ENCODE data around the gene RFNG.

Gene RFNG, protein sequence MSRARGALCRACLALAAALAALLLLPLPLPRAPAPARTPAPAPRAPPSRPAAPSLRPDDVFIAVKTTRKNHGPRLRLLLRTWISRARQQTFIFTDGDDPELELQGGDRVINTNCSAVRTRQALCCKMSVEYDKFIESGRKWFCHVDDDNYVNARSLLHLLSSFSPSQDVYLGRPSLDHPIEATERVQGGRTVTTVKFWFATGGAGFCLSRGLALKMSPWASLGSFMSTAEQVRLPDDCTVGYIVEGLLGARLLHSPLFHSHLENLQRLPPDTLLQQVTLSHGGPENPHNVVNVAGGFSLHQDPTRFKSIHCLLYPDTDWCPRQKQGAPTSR

DNA sequence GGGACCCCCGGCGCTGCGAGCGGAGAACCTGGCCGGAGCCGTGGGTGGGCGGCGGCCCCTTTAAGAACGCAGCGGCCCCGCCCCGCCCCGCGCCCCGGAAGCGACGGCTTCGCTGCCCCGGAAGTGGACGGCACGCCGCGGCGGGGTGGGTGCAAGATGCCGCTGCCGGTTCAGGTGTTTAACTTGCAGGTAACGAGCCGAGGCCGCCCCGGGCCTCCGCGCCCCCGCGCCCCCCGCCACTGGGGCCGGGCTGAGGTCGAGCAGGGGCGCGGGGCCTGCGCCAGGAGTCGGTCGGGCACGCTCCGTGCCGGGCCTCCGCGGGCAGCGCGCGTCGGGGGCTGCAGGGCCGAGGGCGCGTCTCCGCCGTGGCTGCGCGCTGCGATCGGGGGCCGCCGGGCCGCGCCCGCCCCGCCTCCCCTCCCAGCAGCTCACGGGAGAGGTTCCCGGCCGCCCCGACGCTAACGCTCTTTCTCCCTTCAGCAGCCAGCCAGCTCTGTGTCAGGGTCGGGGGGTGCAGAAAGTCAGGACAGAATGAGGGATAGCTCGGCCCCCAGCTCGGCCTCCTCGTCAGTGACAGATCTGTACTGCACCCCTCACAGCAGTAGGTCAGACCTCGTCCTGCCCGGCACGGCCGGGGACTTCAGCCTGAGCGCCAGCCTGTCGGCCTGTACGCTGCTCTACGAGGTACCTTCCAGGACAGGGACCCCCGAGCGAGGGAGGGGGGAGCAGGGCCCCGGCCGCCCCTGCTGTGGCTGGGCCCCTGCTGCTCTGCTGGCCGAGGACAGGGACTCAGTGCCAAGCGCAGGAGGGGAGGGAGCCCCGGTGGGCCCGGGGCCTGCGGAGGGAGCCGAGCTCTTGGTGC, at the start of gene RFNG, which contains the start of gene GPS1:
Gene RFNG (minus strand): TSS at position 36 of the 862 bp plus-strand sequence. CDS start 45 bp downstream, outside the sequence.
Gene GPS1 (plus strand): TSS at position 123 of the 862 bp plus-strand sequence. CDS start 34 bp downstream, at position 157.
- DNase-seq (ENCODE audit: low read depth) = no peak

DNA sequence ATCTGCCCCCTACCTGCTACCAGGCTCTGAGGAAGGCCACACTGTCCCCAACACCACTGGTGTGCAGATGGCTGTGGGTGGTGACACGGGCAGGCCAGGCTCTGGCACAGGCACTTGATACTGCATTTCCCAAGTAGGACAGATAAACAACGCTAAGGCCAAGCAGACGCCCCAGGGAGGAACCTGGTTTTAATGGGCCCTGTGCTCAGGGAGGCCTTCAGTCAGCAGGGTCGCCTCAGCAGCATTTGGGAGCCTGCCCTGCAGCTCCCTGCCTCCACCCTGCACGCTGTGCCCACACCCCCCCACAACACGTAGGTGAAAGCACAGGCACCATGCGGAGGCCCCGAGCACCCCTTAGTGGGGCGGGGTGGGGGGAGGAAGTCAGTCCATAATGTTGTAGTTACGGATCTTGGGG, 49.7 kb upstream of the RFNG start:
- no peak for DNase-seq (ENCODE audit: low read depth)

DNA sequence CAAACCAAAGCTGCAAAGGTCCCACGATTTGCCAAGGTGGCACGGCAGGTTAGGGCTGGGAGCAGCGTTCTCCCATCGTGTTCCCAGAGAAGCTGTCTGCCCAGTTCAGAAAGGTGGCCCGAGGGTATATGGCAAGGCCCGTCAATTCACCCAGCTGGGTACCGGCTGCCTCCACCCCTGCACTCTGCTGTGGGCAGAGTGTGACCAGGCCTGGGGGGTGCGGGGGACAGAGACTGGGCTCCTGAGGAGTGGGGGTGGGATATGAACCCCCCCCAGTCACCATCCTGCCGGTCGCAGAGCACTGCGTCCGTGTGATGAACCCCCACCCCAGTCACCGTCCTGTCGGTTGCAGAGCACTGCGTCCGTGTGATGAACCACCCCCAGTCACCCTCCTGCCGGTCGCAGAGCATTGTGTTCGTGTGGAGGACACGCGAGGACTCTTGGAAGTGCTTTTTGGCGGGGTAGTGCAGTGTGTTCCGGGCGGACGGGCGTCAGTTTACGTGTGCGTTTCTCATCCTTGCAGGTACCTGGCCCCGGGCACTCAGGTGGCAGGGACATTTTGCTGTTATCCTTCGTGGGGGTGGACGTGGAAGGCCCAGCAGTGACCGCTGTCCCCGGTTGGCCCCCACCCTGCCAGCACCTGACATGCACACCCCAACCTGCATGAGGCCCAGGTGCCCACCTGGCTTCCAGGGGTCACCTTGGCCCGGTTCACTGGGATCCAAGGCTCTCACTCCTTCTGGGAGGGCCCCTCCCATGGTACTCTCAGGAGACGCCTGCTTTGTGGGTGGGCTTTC, 49.1 kb upstream of the RFNG start:
- DNase-seq (ENCODE audit: low read depth) = no peak

DNA sequence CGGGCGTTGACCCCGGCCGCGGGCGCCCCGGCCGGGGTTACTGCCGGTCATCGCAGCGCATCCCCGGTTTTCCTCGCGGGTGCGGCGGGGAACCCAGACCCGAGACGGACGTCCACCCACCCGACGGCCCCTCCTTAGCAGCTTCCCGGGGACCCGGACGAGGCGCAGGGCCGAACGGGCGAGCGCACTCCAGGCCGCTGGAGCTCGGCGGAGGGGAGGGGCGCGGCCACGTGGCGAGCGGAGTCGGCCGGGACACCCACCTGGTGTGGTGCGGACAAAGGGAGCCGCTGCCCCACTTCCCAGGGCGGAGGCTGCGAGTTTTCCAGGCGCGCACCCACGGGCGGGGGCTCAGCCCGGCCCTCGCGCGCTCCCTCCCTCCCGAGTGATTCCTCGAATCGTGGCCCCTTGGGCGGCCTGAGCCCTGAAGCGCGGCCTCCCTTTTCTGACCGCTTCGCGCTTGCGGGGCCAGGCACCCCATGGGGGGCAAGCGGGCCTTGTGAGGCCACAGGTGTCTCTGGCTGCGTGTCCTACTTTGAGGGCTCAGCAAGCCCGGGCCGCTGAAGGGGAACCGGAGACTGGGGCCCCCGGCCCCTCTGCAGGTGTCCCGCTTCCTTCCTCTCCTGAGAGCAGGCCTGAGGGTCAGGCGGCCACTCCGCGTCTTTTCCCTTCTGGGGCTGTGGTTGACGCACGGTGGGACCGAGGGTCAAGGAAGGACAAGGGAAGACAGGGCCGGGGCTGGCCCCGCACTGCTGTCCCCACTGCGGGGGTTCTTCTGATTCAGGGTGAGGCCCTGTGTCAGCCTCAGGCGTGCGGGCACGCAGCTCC, 47.5 kb upstream of the RFNG start:
- DNase-seq (ENCODE audit: low read depth) = no peak

DNA sequence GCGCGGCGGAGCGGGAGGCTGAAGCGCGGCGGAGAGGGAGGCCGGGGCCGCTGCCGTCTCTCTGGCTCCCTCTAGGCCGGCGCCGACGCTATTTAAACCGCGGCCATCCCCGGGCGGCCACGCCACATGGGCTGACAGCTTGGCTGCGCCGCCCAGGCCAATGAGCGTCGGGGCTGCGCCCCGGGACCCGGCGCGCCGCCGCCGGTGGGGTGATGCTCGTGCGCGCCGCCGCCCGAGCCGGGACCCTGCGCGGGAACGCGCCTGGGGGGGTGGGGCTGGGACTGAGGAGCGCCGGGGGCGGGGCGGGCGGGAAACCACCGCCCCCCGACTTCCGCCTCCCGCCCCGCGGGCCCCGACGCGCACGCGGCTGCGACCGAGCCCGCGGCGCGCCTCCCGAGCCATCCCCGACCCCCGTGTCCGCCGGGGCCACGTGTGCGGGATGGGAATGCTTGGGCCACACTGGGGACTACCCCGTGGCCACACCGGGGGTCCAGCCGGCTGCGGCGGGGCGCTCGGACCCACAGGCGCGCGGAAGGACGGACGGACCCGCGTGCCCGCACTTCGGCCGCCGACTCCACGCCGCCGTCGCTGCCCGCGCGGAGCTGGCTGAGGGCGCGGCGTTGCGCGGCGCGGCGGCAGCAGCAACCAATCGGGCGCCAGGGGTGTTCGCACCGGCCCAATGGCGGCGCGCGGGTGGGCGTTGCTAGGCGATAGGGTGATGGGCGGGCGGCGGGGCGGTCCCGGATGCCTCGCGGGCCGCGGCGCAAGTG, 46.7 kb upstream of the RFNG start, which contains the start of gene FASN:
Gene FASN (minus strand): TSS at position 68 of the 770 bp plus-strand sequence. CDS start 1,791 bp downstream, outside the sequence.
- peak; percentile 89 for DNase-seq (ENCODE audit: low read depth)

DNA sequence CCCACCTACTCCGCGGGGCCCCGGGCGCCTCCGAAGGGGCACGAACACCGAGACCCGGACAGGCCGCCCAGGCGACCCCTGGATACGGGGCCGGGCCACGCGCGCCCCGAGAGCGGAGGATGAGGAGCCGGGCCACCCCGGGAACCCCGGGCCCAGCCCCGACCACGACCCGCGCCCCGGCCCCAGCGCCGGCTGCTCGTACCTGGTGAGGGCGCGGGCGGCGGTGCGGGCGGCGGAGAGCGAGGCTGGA, 46.2 kb upstream of the RFNG start:
- DNase-seq (ENCODE audit: low read depth) = no peak

DNA sequence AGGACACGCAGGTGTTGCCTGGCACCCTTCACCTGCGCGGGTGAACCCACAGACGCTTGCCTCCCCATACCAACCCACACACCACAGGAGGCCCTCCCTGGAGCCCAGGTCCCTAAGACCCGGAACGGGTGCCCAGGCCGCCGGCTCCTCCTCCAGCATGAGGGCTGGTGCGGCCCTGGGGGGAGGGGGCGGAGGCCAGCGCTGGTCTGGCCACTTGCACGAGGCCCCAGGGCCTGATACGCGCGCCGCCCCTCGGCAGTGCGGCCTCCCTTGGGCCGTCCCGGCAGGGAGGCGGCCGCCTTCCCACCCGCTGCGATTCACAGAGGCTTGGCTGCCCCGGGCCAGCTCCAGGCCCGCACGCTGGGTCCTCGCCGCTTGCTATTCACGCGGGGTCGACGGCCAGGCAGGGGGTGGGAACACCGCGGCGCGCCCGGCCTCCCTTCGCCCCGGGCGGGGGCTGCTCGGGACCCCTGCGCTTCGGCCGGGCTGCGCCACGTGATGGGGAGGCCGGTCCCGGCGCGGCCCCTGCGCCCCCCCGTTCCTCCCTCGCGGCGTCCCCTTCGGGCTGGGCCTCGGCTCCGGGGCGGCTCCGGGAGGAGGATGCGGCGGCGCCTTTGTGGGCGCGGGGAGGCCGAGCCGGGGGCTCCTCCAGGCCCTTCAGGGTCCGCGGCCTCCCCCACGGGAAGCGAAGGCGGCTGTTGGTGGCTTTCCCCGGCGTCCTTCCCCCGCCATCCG, 45.7 kb upstream of the RFNG start:
- DNase-seq (ENCODE audit: low read depth) = no peak

DNA sequence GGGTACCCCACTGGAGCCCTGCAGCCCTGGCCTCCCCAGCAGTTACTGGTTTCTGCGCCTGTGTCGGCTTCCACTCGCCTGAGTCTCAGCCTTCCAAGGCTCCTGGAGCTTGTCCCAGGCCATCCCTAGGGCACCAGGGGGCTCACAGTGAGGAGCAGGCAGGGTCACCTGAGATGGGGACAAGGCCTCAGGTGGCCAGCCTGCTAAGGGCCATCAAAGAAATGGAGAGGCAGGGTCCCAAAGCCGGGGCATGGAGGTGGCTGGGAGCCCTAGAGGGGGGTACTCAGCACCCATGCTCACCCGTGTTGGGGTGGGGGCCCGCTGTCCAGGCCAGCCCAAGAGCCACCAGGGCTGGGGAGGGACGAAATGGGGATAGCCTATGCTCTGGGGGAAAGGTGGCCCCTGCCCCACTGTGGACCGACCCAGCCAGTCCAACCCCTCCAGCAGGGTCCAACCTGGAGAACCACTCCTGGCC, 45.1 kb upstream of the RFNG start:
- no peak for DNase-seq (ENCODE audit: low read depth)

DNA sequence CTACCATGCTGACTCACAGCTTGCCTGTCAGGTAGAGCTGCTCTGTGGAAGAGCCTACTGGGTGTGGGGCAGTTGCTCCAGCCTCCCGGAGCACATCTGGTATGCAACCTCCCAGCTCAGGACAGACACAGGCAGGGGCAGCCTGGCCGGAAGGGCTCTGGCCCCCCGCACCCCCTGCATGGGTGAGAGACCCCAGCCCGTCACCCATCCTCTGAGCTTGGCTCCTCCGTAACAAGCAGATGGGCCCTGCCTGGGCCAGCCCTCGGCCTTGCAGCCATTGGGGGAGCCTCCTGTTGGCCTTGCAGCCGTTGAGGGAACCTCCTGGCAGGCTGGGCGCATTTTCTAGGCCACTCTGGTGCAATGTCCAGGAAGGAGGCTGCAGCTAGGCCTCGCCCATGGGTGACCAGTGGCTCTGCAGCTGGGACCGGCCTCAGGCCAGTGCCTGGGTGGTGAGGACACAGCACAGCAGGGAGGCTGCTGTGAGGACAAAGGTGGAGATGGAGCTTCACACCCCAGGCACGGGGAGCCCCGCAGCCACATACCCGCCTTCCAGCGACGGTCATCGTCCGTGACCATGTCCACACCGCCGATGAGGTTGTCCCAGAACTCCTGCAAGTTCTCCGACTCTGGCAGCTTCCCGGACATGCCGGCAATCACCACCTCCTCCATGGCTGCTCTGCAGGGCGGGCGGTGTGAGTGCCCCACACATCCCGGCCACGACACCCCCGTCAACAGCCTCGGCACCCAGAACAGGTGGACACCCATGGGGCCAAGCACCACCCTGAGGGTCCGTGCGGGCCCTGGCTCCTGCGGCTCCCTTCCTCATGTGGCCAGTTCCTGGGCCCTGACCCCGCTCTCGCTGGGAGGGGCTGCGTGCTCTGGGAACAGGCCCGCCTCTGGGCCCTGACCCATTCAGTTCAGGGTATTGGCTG, 44.4 kb upstream of the RFNG start:
- DNase-seq (ENCODE audit: low read depth) = no peak

DNA sequence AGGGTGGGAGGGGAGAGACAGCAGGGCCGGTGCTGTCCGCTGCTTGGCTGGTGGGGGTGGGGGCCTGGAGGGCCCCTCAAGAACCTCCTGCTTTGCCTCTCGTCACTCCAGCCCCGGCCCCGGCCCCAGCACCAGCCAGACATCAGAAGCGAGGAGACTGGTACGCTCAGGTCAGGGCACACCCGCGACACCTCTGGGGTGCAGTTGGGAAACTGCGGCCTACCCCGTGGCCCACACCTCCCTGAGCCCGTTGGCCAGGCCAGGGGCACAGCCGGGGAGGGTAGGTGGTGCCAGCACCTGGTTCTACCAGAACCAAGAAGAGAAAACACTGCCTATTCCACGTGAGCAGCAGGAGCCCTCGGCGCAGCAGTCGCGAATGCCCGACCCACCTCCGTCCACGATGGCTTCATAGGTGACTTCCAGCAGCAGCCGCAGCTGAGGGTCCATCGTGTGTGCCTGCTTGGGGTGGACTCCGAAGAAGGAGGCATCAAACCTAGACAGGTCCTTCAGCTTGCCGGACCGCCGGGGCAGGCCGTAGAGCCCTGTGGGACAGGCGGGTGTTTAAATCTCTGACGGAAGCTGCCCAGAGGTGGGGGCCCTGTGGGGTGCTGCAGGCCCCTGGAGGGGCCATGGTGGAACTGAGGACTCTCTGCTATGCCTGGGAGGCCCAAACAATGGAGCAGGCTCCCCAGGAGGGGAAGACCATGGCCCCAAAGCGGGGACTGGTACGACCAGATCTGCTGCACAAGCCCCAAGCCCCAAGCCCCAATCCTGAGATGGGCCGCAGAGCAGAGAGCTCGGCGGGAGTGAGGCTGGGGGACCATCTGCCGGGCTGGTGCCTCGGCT, 43.5 kb upstream of the RFNG start:
- DNase-seq (ENCODE audit: low read depth) = no peak

DNA sequence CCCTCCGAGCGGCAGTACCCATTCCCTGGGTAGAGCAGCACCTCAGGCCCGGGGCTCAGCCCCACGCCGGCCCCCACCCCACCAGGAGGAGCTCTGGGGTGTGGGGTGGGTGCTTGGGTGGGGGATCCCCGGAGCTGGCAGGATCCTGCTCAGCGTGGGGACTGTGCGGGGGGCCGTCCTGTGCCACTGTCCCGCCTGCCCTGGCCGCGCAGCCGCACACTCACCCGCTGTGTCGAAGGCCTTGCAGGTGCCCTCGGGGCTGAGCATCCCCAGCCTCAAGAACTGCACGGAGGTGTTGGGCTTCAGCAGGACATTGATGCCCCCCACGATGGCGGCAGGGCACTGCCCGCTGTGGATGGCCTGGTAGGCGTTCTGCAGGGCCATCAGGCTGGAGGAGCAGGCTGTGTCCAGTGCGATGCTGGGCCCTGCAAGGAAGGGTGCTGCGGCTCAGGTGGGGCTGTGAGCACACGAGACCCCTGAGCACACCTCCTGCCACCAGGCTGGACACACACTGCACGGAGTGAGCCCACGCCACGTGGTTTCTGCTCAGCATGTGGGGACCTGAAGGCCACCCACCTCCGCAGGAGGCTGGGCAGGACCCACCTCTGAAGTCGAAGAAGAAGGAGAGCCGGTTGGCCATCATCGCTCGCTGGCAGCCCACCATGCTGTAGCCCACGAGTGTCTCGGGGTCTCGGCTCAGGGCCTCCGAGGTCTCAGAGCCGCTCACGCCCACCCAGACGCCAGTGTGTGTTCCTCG, 41.6 kb upstream of the RFNG start:
- no peak for DNase-seq (ENCODE audit: low read depth)

DNA sequence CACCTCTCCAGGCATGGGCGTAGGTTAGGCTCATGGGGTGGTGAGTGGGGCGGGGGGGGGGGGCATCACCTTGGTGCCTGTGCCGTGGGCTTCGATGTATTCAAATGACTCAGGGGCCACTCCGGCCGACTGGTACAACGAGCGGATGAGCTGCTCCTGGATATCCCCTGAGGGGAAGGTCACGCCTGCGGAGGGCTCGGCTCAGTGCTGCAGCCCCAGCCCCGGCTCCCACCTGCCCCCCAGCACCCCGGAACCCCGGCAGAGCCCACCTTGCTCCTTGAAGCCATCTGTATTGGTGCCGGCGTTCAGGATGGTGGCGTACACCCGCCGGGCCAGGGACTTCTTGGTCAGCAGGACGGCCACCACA, 41.0 kb upstream of the RFNG start:
- DNase-seq (ENCODE audit: low read depth) = no peak

DNA sequence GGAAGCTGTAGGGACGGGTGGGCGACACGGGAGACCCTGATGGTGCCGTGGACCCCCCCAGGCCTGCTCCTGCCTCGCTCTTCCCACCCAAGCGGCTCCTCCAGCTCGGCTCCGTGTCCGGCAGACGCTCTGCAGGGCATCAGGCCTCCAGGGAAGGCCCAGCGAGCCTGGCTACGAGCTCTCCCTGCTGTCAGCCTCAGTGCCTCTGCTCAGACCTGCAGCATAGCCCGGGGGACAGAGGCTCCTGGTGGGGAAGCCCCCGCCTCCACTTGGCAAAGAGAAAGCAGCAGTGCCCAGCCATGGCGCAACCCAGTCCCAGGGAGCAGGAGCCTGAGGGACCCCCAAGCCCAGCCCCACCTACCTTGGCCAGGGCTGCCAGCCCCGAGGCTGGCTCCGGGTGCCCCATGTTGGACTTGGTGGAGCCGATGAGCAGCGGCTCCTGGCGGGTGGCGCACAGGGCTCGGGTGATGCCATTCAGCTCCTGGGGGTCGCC, 40.5 kb upstream of the RFNG start:
- DNase-seq (ENCODE audit: low read depth) = no peak

DNA sequence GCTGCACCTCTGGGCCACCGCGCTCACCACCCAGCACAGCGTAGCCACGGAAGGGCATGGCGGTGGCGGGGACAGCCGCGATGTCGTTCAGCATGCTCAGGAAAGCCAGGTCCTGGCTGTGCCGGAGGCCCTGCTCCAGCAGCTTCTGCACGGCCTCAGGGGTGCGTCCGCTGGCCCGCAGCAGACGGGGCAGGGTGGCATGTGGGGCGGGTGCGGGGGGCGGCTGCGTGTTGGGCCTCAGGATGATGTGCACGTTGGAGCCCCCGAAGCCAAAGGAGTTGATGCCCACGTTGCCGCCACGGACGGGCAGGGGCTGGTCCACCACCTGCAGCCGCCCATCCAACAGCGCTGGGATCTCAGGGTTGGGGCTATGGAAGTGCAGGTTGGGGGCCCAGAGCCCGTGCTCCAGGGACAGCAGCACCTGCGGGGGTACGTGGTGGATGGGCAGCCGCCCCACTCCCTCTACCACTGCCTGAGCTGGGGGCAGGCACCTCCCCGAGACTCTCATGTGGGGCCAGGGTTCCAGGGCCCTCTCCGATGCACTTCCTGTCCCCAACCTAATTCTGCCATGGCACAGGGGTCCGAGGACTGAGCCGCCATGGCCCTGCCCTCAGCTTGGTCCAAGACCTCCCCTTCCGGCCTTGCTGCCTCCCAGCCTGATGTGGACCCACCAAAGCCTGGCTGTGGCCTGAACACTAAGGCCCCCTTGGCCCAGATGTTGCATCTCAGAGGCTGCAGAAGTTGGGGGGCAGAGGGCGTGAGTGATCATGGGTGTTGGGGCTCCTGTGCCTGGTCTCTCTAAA, 39.9 kb upstream of the RFNG start:
- DNase-seq (ENCODE audit: low read depth) = no peak

DNA sequence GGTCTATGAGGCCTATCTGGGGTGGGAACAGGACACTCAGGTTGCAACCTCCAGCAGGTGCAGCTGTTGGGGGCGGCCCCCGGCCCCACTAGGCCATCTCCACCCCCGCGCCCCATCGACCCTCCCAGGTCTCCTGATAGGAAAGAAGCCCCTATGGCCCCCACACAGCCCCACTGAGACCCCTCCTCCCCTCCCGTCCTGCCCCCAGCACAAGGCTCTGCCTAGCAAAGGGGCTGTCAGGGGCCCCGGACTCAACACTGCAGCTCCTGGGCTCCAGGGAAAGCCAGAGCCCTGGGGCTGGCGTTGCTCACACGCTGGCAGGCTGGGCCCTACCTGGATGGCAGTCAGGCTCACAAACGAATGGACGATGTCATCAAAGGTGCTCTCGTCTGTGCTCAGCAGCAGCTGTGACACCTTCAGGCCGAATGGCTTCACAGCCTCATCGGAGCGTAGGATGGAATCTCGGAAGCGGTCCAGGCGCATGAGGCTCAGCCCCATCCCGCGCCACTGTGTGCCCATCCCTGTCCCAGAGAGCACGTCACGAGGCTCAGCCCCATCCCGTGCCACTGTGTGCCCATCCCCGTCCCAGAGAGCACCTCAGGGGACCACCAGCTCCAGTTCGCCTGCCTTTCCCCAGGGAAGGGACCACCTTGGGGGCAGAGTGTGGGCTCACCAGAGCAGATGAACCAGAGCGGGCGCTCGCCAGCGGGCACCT, 39.1 kb upstream of the RFNG start:
- DNase-seq (ENCODE audit: low read depth) = no peak

All from fibroblast of the conjunctiva (primary cell).